Spleen (tissue), 11 donors: ENCODE measurements around the gene ST3GAL4. TPM values are rescaled to one million over a fixed set of nuclear protein-coding genes. Genes with fewer than 3 reads are reported as not detected.

Experiments
- DNase-seq: peaks from one replicate; pipeline ENCODE4 v3.0.0-alpha.2; 2020
- H3K27ac ChIP-seq, 8 donors: fragments of 200-600 bp; sonication (generic) in 7 of 8; 1 replicate in 4 of 8; 2 replicates in 4 of 8; pipeline versions ENCODE4 v1.5.0 to v1.8.0; 2016 to 2021; ENCODE audit warnings: inconsistent platforms in 4 of 8, mild to moderate bottlenecking in 4 of 8, moderate library complexity in 1 of 8
- H3K27me3 ChIP-seq, 7 donors: fragments of 200-600 bp; sonication (generic) in 6 of 7; replicated peaks in 1 of 7; 1 replicate in 4 of 7; 2 replicates in 3 of 7; pipeline versions ENCODE4 v1.5.0 to v1.8.0; 2016 to 2021; ENCODE audit warnings: inconsistent platforms in 3 of 7, mild to moderate bottlenecking in 1 of 7
- H3K36me3 ChIP-seq, 6 donors: fragments of 200-600 bp; sonication (generic) in 5 of 6; 1 replicate in 4 of 6; 2 replicates in 2 of 6; pipeline versions ENCODE4 v1.5.0 to v1.8.0; 2016 to 2021; ENCODE audit warnings: inconsistent platforms in 2 of 6
- H3K4me1 ChIP-seq, 6 donors: fragments of 200-600 bp; sonication (generic) in 5 of 6; 1 replicate in 3 of 6; 2 replicates in 3 of 6; pipeline versions ENCODE4 v1.5.0 to v1.8.0; 2016 to 2021; ENCODE audit warnings: inconsistent platforms in 3 of 6
- H3K4me3 ChIP-seq, 8 donors: fragments of 200-600 bp; sonication (generic) in 7 of 8; 1 replicate in 4 of 8; 2 replicates in 4 of 8; pipeline versions ENCODE4 v1.5.0 to v1.8.0; 2016 to 2021; ENCODE audit warnings: inconsistent platforms in 4 of 8, mild to moderate bottlenecking in 4 of 8, moderate library complexity in 2 of 8
- H3K9me3 ChIP-seq, 8 donors: fragments of 200-600 bp; sonication (generic) in 7 of 8; 1 replicate in 4 of 8; 2 replicates in 4 of 8; pipeline versions ENCODE4 v1.5.0 to v1.8.0; 2016 to 2021; ENCODE audit warnings: inconsistent platforms in 4 of 8
- CTCF ChIP-seq, 11 experiments: fragments of 200-600 bp in 7 of 11; fragments of 450-650 bp in 4 of 11; sonication (generic) in 4 of 11; IDR thresholded peaks in 8 of 11; conservative IDR thresholded peaks in 3 of 11; 1 replicate in 7 of 11; 2 replicates in 4 of 11; pipeline versions ENCODE4 v1.4.0 to v1.8.0; 2016 to 2021; ENCODE audit warnings: antibody characterized with exemption in 11 of 11, inconsistent platforms in 4 of 11, mild to moderate bottlenecking in 1 of 11
- POLR2A ChIP-seq, 3 donors: fragments of 450-650 bp; IDR thresholded peaks; one replicate each; pipeline ENCODE4 v1.5.1; 2017; ENCODE audit warnings: antibody characterized with exemption in 3 of 3, mild to moderate bottlenecking in 1 of 3
- POLR2AphosphoS5 ChIP-seq, 3 donors: sonication (generic); formaldehyde crosslinking; IDR thresholded peaks; one replicate each; pipeline ENCODE4 v1.5.1; 2017; ENCODE audit warnings: antibody characterized with exemption in 3 of 3
- WGBS, 5 donors: extraction: QIAGEN DNeasy Blood & Tissue Kit in 3 of 5; methylation state at CpG; one replicate each; pipeline versions ENCODE4 v1.1.5 to v1.1.7; 2013 to 2018; 5-methylcytosine and 5-hydroxymethylcytosine counted together
- intact Hi-C: fragments of 100-400 bp; cut with DNase I; formaldehyde crosslinking; loops from one replicate; pipeline ENCODE4 v1.15.0; 2023; ENCODE audit warnings: low total_unique reads
- polyA plus RNA-seq, 3 donors: library from polyadenylated mRNA; stranded (reverse); fragments of 200-250 nt; gene quantifications; one replicate each; pipeline ENCODE4 v1.2.1, GENCODE V29; 2013
- total RNA-seq, 7 donors: library from RNA; depleted of rRNA in 3 of 7; stranded (reverse); fragments of >200 nt in 3 of 7; fragmentation: NEBNext Ultra II Directional in 4 of 7; extraction: Animal tissue kit (Norgen Biotek cat#: 25700) in 4 of 7; gene quantifications; one replicate each; pipeline versions ENCODE4 v1.1.0 to v1.2.1, GENCODE V29; 2016 to 2021
- donor health status: healthy with polysubstance abuse.
- donor health status: DM: no; HTN: no; CAD: no; lungs with moderate emphysema.
- donor health status: DM: no; HTN: no; CAD: no.
- donor health status: Bipolar disorder and iron deficiency.
- donor health status: healthy.
- donor health status: DM: no; HTN: no; CAD: no.
- donor health status: DM: yes; HTN: yes; CAD: no.

Gene ST3GAL4
- total and polyA plus RNA-seq, 10 donors: 12.8 to 102 (median 47.4) TPM

- H3K36me3 ChIP-seq: no peaks in the 10 kb centered on the region
- WGBS, 5 donors: 60 to 77% (median 74%) methylated on average over 13 to 16 of the region's 16 CpGs
- H3K27ac ChIP-seq: peak overlapping the region in 6 of 8 donors; percentile 42 to 84 (median 74)
- no peak for DNase-seq
- no peaks in the 10 kb centered on the region for H3K9me3 ChIP-seq
- intact Hi-C loops: no loop called here
- H3K27me3 ChIP-seq: peaks cover 0 to 5% (median 0%) of the 10 kb centered on the region in 7 donors
- no peak for TF ChIP-seq POLR2A (IDR thresholded peaks at IDR 0.05)
- no peak for TF ChIP-seq CTCF (IDR thresholded peaks at IDR 0.05 in 8 of 11, conservative IDR thresholded peaks at IDR 0.05 in 3 of 11)
- TF ChIP-seq POLR2AphosphoS5 (IDR thresholded peaks at IDR 0.05): peak in 1 of 3 donors; percentile 47
- peaks cover 8 to 75% (median 34%) of the 10 kb centered on the region in 6 donors for H3K4me1 ChIP-seq
- H3K4me3 ChIP-seq: no peak overlapping the region
Observed at GRCh38 chr11:126433989-126434949, 78.8 kb downstream of the ST3GAL4 start.

- WGBS, 5 donors: 67 to 80% (median 70%) methylated on average over 11 to 12 of the region's 12 CpGs
Observed at GRCh38 chr11:126434950-126435335, 79.5 kb downstream of the ST3GAL4 start.

GRCh38 chr11:126436209-126436755 lies 80.8 kb downstream of the ST3GAL4 start:
- Histone ChIP-seq H3K27ac (peak overlapping the region in 6 of 8 donors; percentile 4 to 84 (median 74)), H3K4me3 (no peak overlapping the region), H3K27me3 (peaks cover 0 to 14% (median 0%) of the 10 kb centered on the region in 7 donors), H3K4me1 (peaks cover 13 to 80% (median 42%) of the 10 kb centered on the region in 6 donors), H3K36me3 (no peaks in the 10 kb centered on the region), H3K9me3 (no peaks in the 10 kb centered on the region)
- WGBS, 5 donors: 74 to 94% (median 84%) methylated on average over 3 to 7 of the region's 7 CpGs
- DNase-seq: no peak
- no peak for TF ChIP-seq POLR2A (IDR thresholded peaks at IDR 0.05)
- no peak for TF ChIP-seq CTCF (IDR thresholded peaks at IDR 0.05 in 8 of 11, conservative IDR thresholded peaks at IDR 0.05 in 3 of 11)
- no peak for TF ChIP-seq POLR2AphosphoS5 (IDR thresholded peaks at IDR 0.05)
- intact Hi-C loops: loop anchor here (5.0 kb wide), 1 partner anchor 46 kb away; no protein-coding TSS in a partner anchor

More at GRCh38 chr11:126434950-126435335, 79.5 kb downstream of the ST3GAL4 start:
- intact Hi-C loops: loop anchor here (5.0 kb wide), 1 partner anchor 47 kb away; no protein-coding TSS in a partner anchor
- TF ChIP-seq POLR2AphosphoS5 (IDR thresholded peaks at IDR 0.05) (peak in 2 of 3 donors; percentile 19 to 46), POLR2A (IDR thresholded peaks at IDR 0.05) (no peak)
- no peak for DNase-seq
- H3K27ac ChIP-seq: peak overlapping the region in 6 of 8 donors; percentile 42 to 84 (median 74)
- no peak overlapping the region for H3K4me3 ChIP-seq
- peaks cover 0 to 5% (median 0%) of the 10 kb centered on the region in 7 donors for H3K27me3 ChIP-seq
- H3K36me3 ChIP-seq: no peaks in the 10 kb centered on the region
- peaks cover 8 to 75% (median 34%) of the 10 kb centered on the region in 6 donors for H3K4me1 ChIP-seq
- no peaks in the 10 kb centered on the region for H3K9me3 ChIP-seq

GRCh38 chr11:126437731-126438130 lies 82.2 kb downstream of the ST3GAL4 start:
- intact Hi-C loops: loop anchor here (5.0 kb wide), 1 partner anchor 45 kb away; no protein-coding TSS in a partner anchor
- WGBS, 5 donors: 97 to 100% (median 98%) methylated on average over 5 of the region's 5 CpGs
- H3K4me1 ChIP-seq: peaks cover 10 to 68% (median 35%) of the 10 kb centered on the region in 6 donors
- peaks cover 0 to 24% (median 0%) of the 10 kb centered on the region in 7 donors for H3K27me3 ChIP-seq
- no peak overlapping the region for H3K4me3 ChIP-seq
- no peak for TF ChIP-seq POLR2A (IDR thresholded peaks at IDR 0.05)
- TF ChIP-seq CTCF (IDR thresholded peaks at IDR 0.05 in 8 of 11, conservative IDR thresholded peaks at IDR 0.05 in 3 of 11): no peak
- no peak for TF ChIP-seq POLR2AphosphoS5 (IDR thresholded peaks at IDR 0.05)
- no peak for DNase-seq
- H3K36me3 ChIP-seq: no peaks in the 10 kb centered on the region
- peak overlapping the region in 3 of 8 donors; percentile 25 to 51 (median 33) for H3K27ac ChIP-seq
- no peaks in the 10 kb centered on the region for H3K9me3 ChIP-seq
